Sigmoid colon (tissue), 7 donors: ENCODE data around the gene INSL3. TPM values are rescaled to one million over a fixed set of nuclear protein-coding genes. Genes with fewer than 3 reads are reported as not detected.

Source experiments
- DNase-seq: peaks from one replicate; pipeline ENCODE4 v3.0.0-alpha.2; 2019
- H3K27ac ChIP-seq, 4 donors: fragments of 200-600 bp; sonication (generic); one replicate each; pipeline ENCODE4 v1.5.1; 2016 to 2019; ENCODE audit warnings: mild to moderate bottlenecking in 1 of 4
- H3K27me3 ChIP-seq, 3 donors: fragments of 200-600 bp; sonication (generic); one replicate each; pipeline ENCODE4 v1.5.1; 2019; ENCODE audit warnings: mild to moderate bottlenecking in 1 of 3
- H3K36me3 ChIP-seq, 4 donors: fragments of 200-600 bp; sonication (generic); one replicate each; pipeline ENCODE4 v1.5.1; 2016 to 2019
- H3K4me1 ChIP-seq, 4 donors: fragments of 200-600 bp; sonication (generic); one replicate each; pipeline ENCODE4 v1.5.1; 2017 to 2019
- H3K4me3 ChIP-seq, 4 donors: fragments of 200-600 bp; sonication (generic); one replicate each; pipeline ENCODE4 v1.5.1; 2017 to 2019; ENCODE audit warnings: mild to moderate bottlenecking in 2 of 4, moderate library complexity in 1 of 4
- H3K9me3 ChIP-seq, 4 donors: fragments of 200-600 bp in 3 of 4; sonication (generic) in 3 of 4; one replicate each; pipeline versions ENCODE4 v1.5.1 to v1.6.1; 2013 to 2019
- CTCF ChIP-seq, 4 experiments: fragments of 450-650 bp in 3 of 4; fragments of 200-600 bp in 1 of 4; IDR thresholded peaks; one replicate each; pipeline ENCODE4 v1.5.1; 2016 to 2019; ENCODE audit warnings: antibody characterized with exemption in 4 of 4, mild to moderate bottlenecking in 3 of 4, moderate library complexity in 2 of 4
- EP300 ChIP-seq, 4 donors: sonication (generic); formaldehyde crosslinking; IDR thresholded peaks; one replicate each; pipeline ENCODE4 v1.6.1; 2017; ENCODE audit warnings: antibody characterized with exemption in 4 of 4
- POLR2A ChIP-seq, 2 donors: fragments of 450-650 bp; IDR thresholded peaks; one replicate each; pipeline ENCODE4 v1.6.1; 2016; ENCODE audit warnings: antibody characterized with exemption in 2 of 2, mild to moderate bottlenecking in 2 of 2, moderate library complexity in 2 of 2
- POLR2AphosphoS5 ChIP-seq, 4 donors: sonication (generic); formaldehyde crosslinking; IDR thresholded peaks; one replicate each; pipeline ENCODE4 v1.6.1; 2017; ENCODE audit warnings: antibody characterized with exemption in 4 of 4
- WGBS, 2 donors: extraction: QIAGEN DNeasy Blood & Tissue Kit; methylation state at CpG; one replicate each; pipeline ENCODE4 v1.1.7; 2013; 5-methylcytosine and 5-hydroxymethylcytosine counted together
- intact Hi-C: fragments of 100-400 bp; cut with DNase I; formaldehyde crosslinking; loops from one replicate; pipeline ENCODE4 v1.15.1; 2023
- polyA plus RNA-seq, 3 donors: library from polyadenylated mRNA; stranded (reverse); fragments of 200-250 nt; gene quantifications; one replicate each; pipeline ENCODE4 v1.2.3, GENCODE V29; 2013
- total RNA-seq, 4 donors: library from RNA; depleted of rRNA; stranded (reverse); fragments of >200 nt; gene quantifications; one replicate each; pipeline ENCODE4 v1.1.0, GENCODE V29; 2016
- donor health status: healthy with polysubstance abuse.
- donor health status: Bipolar disorder and iron deficiency.
- donor health status: healthy.

INSL3 gene
- total and polyA plus RNA-seq, 7 donors = 0.85 TPM; not detected in 6

GRCh38 chr19:17841810-17842662, 20.7 kb upstream of the INSL3 start:
- Histone ChIP-seq H3K4me1 (peaks cover 0 to 18% (median 12%) of the 10 kb centered on the region in 4 donors), H3K9me3 (no peaks in the 10 kb centered on the region), H3K36me3 (no peaks in the 10 kb centered on the region), H3K27me3 (peaks cover 5 to 68% (median 56%) of the 10 kb centered on the region in 3 donors), H3K27ac (peak overlapping the region in 1 of 4 donors; percentile 46), H3K4me3 (peak overlapping the region in 3 of 4 donors; percentile 8 to 33 (median 27))
- TF ChIP-seq EP300 (IDR thresholded peaks at IDR 0.05) = no peak
- TF ChIP-seq CTCF (IDR thresholded peaks at IDR 0.05) = no peak
- TF ChIP-seq POLR2AphosphoS5 (IDR thresholded peaks at IDR 0.05) = peak in 1 of 4 donors; percentile 15
- no peak for TF ChIP-seq POLR2A (IDR thresholded peaks at IDR 0.05)
- intact Hi-C loops = no loop called here
- WGBS, 2 donors = 15 to 54% methylated on average over 56 of the region's 56 CpGs
- DNase-seq = peak; percentile 94

GRCh38 chr19:17841371-17841809, 20.1 kb upstream of the INSL3 start:
- 19 to 60% methylated on average over 30 of the region's 30 CpGs for WGBS, 2 donors
- intact Hi-C loops = no loop called here
- DNase-seq = no peak
- Histone ChIP-seq H3K27me3 (peaks cover 5 to 61% (median 49%) of the 10 kb centered on the region in 3 donors), H3K36me3 (no peaks in the 10 kb centered on the region), H3K4me3 (peak overlapping the region in 2 of 4 donors; percentile 27 to 33), H3K27ac (no peak overlapping the region), H3K9me3 (no peaks in the 10 kb centered on the region), H3K4me1 (peaks cover 0 to 18% (median 12%) of the 10 kb centered on the region in 4 donors)
- TF ChIP-seq CTCF (IDR thresholded peaks at IDR 0.05) (no peak), POLR2AphosphoS5 (IDR thresholded peaks at IDR 0.05) (no peak), EP300 (IDR thresholded peaks at IDR 0.05) (no peak), POLR2A (IDR thresholded peaks at IDR 0.05) (no peak)

GRCh38 chr19:17840019-17840418, 18.7 kb upstream of the INSL3 start:
- intact Hi-C loops = no loop called here
- Histone ChIP-seq H3K4me3 (no peak overlapping the region), H3K4me1 (peaks cover 0 to 18% (median 12%) of the 10 kb centered on the region in 4 donors), H3K36me3 (no peaks in the 10 kb centered on the region), H3K27ac (no peak overlapping the region), H3K27me3 (peaks cover 5 to 49% (median 46%) of the 10 kb centered on the region in 3 donors), H3K9me3 (no peaks in the 10 kb centered on the region)
- no peak for TF ChIP-seq CTCF (IDR thresholded peaks at IDR 0.05)
- TF ChIP-seq EP300 (IDR thresholded peaks at IDR 0.05) = no peak
- TF ChIP-seq POLR2A (IDR thresholded peaks at IDR 0.05) = no peak
- no peak for TF ChIP-seq POLR2AphosphoS5 (IDR thresholded peaks at IDR 0.05)
- no peak for DNase-seq
- 66 to 88% methylated on average over 6 of the region's 6 CpGs for WGBS, 2 donors

GRCh38 chr19:17837972-17838371, 16.7 kb upstream of the INSL3 start:
- H3K4me3 ChIP-seq = no peak overlapping the region
- H3K27me3 ChIP-seq = peaks cover 5 to 42% (median 34%) of the 10 kb centered on the region in 3 donors
- 92 to 96% methylated on average over 7 of the region's 7 CpGs for WGBS, 2 donors
- no peaks in the 10 kb centered on the region for H3K36me3 ChIP-seq
- peaks cover 0 to 18% (median 12%) of the 10 kb centered on the region in 4 donors for H3K4me1 ChIP-seq
- TF ChIP-seq EP300 (IDR thresholded peaks at IDR 0.05) = no peak
- TF ChIP-seq CTCF (IDR thresholded peaks at IDR 0.05) = no peak
- TF ChIP-seq POLR2AphosphoS5 (IDR thresholded peaks at IDR 0.05) = no peak
- H3K9me3 ChIP-seq = no peaks in the 10 kb centered on the region
- DNase-seq = no peak
- no peak overlapping the region for H3K27ac ChIP-seq
- intact Hi-C loops = no loop called here
